Loucy (cell line): Measurements from ENCODE around the gene CRELD2.

Experiments used
- CTCF ChIP-seq: fragments of 200-600 bp; sonication (generic); conservative IDR thresholded peaks from 2 replicates; pipeline ENCODE4 v1.5.1; 2014; ENCODE audit warnings: mild to moderate bottlenecking, antibody characterized with exemption, low read length
- EZH2phosphoT487 ChIP-seq: fragments of 200-600 bp; IDR thresholded peaks from 2 replicates; pipeline ENCODE4 v1.6.1; 2018; ENCODE audit warnings: antibody characterized with exemption, mild to moderate bottlenecking, moderate library complexity, borderline replicate concordance

GRCh38 chr22:49944399-49944891 is 26.0 kb downstream of the CRELD2 start:
- TF ChIP-seq CTCF (no peak), EZH2phosphoT487 (no peak)
